GM18951 (cell line): ENCODE results near the gene NMRK1.

Experiments used
- POLR2A ChIP-seq: IDR thresholded peaks from 4 replicates; pipeline ENCODE4 v1.6.1; 2011; ENCODE audit warnings: mild to moderate bottlenecking; ENCODE audit not compliant: insufficient read length, insufficient read depth; ENCODE audit errors: extremely low read depth
- in situ Hi-C: fragments of 300-500 bp; cut with MboI; formaldehyde crosslinking; loops from one replicate; pipeline ENCODE4 v1.12.0; 2022; ENCODE audit warnings: low sequenced_read_pairs, mixed read lengths, inconsistent platforms; ENCODE audit not compliant: unreplicated experiment

Gene NMRK1

GRCh38 chr9:75089373-75089766 lies 1.4 kb upstream of the NMRK1 start:
- TF ChIP-seq POLR2A, result no peak
- in situ Hi-C loops, result loop anchor here (10.0 kb wide), 1 partner anchor 65 kb away; the partner anchor contains the start of gene CARNMT1

GRCh38 chr9:75088646-75089372 lies 854 bp upstream of the NMRK1 start:
- TF ChIP-seq POLR2A, result no peak
- in situ Hi-C loops, result loop anchor here (10.0 kb wide), 1 partner anchor 64 kb away; the partner anchor contains the start of gene CARNMT1

GRCh38 chr9:75087289-75087823 lies 599 bp downstream of the NMRK1 start:
- in situ Hi-C loops, result loop anchor here (10.0 kb wide), 1 partner anchor 63 kb away; the partner anchor contains the start of gene CARNMT1
- no peak for TF ChIP-seq POLR2A

- no peak for TF ChIP-seq POLR2A
- in situ Hi-C loops, result loop anchor here (10.0 kb wide), 1 partner anchor 62 kb away; the partner anchor contains the start of gene CARNMT1
Observed at GRCh38 chr9:75086541-75087288, 1.2 kb downstream of the NMRK1 start.

- TF ChIP-seq POLR2A, result no peak
- in situ Hi-C loops, result loop anchor here (10.0 kb wide), 1 partner anchor 61 kb away; the partner anchor contains the start of gene CARNMT1
Observed at GRCh38 chr9:75085640-75086039, 2.3 kb downstream of the NMRK1 start.

- TF ChIP-seq POLR2A, result no peak
- in situ Hi-C loops, result loop anchor here (10.0 kb wide), 1 partner anchor 59 kb away; the partner anchor contains the start of gene CARNMT1
Observed at GRCh38 chr9:75084081-75084672, 3.8 kb downstream of the NMRK1 start.

- no peak for TF ChIP-seq POLR2A
- in situ Hi-C loops, result loop anchor here (10.0 kb wide), 1 partner anchor 59 kb away; the partner anchor contains the start of gene CARNMT1
Observed at GRCh38 chr9:75083188-75083970, 4.6 kb downstream of the NMRK1 start.

- in situ Hi-C loops, result loop anchor here (10.0 kb wide), 1 partner anchor 57 kb away; the partner anchor contains the start of gene CARNMT1
- no peak for TF ChIP-seq POLR2A
Observed at GRCh38 chr9:75081632-75082031, 6.3 kb downstream of the NMRK1 start.

GRCh38 chr9:75072895-75073294 lies 15.1 kb downstream of the NMRK1 start:
- TF ChIP-seq POLR2A, result no peak
- in situ Hi-C loops, result no loop called here

- no peak for TF ChIP-seq POLR2A
- in situ Hi-C loops, result no loop called here
Observed at GRCh38 chr9:75071530-75072122, 16.3 kb downstream of the NMRK1 start.

GRCh38 chr9:75069171-75069570 lies 18.8 kb downstream of the NMRK1 start:
- in situ Hi-C loops, result no loop called here
- TF ChIP-seq POLR2A, result no peak

- TF ChIP-seq POLR2A, result no peak
- in situ Hi-C loops, result no loop called here
Observed at GRCh38 chr9:75067894-75068293, 20.1 kb downstream of the NMRK1 start.
